ENCODE data around the gene CCDC185.

DNA sequence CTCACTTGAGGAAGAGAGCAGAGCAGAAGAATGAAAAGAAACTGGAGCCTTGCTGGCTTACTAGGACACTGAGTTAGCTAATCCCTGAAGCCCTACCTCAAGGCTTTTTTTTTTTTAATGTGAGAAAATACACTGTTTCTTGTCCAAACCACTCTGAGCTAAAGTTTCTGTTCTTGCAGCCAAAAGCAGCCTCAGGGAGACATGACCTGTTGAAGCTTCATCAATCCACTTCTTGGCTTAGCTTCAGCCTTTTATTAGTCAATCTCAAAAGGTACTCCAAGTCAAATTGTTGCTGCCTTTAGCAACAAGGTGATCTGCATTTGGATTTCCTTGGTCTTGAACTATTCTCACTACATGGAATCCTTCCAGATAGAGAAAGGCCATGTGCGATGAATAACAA lies 33.7 kb downstream of the CCDC185 start:
- TF ChIP-seq, protein P1, sequence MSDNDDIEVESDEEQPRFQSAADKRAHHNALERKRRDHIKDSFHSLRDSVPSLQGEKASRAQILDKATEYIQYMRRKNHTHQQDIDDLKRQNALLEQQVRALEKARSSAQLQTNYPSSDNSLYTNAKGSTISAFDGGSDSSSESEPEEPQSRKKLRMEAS (IDR thresholded peaks at IDR 0.05; ENCODE audit: low read depth, low read length): no peak
- TF ChIP-seq, protein P2, sequence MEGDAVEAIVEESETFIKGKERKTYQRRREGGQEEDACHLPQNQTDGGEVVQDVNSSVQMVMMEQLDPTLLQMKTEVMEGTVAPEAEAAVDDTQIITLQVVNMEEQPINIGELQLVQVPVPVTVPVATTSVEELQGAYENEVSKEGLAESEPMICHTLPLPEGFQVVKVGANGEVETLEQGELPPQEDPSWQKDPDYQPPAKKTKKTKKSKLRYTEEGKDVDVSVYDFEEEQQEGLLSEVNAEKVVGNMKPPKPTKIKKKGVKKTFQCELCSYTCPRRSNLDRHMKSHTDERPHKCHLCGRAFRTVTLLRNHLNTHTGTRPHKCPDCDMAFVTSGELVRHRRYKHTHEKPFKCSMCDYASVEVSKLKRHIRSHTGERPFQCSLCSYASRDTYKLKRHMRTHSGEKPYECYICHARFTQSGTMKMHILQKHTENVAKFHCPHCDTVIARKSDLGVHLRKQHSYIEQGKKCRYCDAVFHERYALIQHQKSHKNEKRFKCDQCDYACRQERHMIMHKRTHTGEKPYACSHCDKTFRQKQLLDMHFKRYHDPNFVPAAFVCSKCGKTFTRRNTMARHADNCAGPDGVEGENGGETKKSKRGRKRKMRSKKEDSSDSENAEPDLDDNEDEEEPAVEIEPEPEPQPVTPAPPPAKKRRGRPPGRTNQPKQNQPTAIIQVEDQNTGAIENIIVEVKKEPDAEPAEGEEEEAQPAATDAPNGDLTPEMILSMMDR (IDR thresholded peaks at IDR 0.05; ENCODE audit: low read depth, low read length): no peak
- no peak for TF ChIP-seq POLR2A (IDR thresholded peaks at IDR 0.05; ENCODE audit: extremely low read depth, insufficient read length)

All from NB4 (cell line).